H9 (cell line): ENCODE results near the gene MBP. TPM values are rescaled to one million over a fixed set of nuclear protein-coding genes. Genes with fewer than 3 reads are reported as not detected.

Source experiments
- DNase-seq: peaks from one replicate; pipeline ENCODE4 v3.0.0-alpha.2; 2017
- H2AFZ ChIP-seq: one replicate; pipeline ENCODE4 v1.6.1; 2013; ENCODE audit warnings: mild to moderate bottlenecking, low read length, control low read depth, moderate library complexity
- H2AK5ac ChIP-seq: 2 replicates; pipeline ENCODE4 v1.6.1; 2013; ENCODE audit warnings: low read length, control low read depth, mixed read lengths; ENCODE audit not compliant: insufficient read length
- H2BK120ac ChIP-seq: one replicate; pipeline ENCODE4 v1.6.1; 2013; ENCODE audit warnings: low read depth, mild to moderate bottlenecking, low read length, control low read depth, inconsistent platforms; ENCODE audit not compliant: poor library complexity, severe bottlenecking
- H2BK12ac ChIP-seq: 2 replicates; pipeline ENCODE4 v1.6.1; 2013; ENCODE audit warnings: low read length, control low read depth, mixed read lengths, low read depth; ENCODE audit not compliant: insufficient read length
- H2BK15ac ChIP-seq: 2 replicates; pipeline ENCODE4 v1.6.1; 2013; ENCODE audit warnings: low read depth, low read length, control low read depth
- H2BK20ac ChIP-seq: one replicate; pipeline ENCODE4 v1.6.1; 2013; ENCODE audit warnings: low read depth, mild to moderate bottlenecking, low read length, control low read depth, inconsistent platforms; ENCODE audit not compliant: poor library complexity, severe bottlenecking
- H2BK5ac ChIP-seq: 2 replicates; pipeline ENCODE4 v1.6.1; 2013; ENCODE audit warnings: low read length, control low read depth, mixed read lengths; ENCODE audit not compliant: insufficient read length
- H3K14ac ChIP-seq: 2 replicates; pipeline ENCODE4 v1.6.1; 2013; ENCODE audit warnings: low read length, control low read depth; ENCODE audit not compliant: insufficient read depth
- H3K18ac ChIP-seq: 2 replicates; pipeline ENCODE4 v1.6.1; 2013; ENCODE audit warnings: low read depth, mild to moderate bottlenecking, mixed read lengths, low read length, control low read depth; ENCODE audit not compliant: insufficient read length
- H3K23ac ChIP-seq: 2 replicates; pipeline ENCODE4 v1.6.1; 2013; ENCODE audit warnings: low read length, control low read depth, mixed read lengths, low read depth; ENCODE audit not compliant: insufficient read length
- H3K23me2 ChIP-seq: 2 replicates; pipeline ENCODE4 v1.6.1; 2013; ENCODE audit warnings: low read depth, mild to moderate bottlenecking, mixed read lengths, low read length, control low read depth; ENCODE audit not compliant: insufficient read length, poor library complexity, severe bottlenecking
- H3K27ac ChIP-seq: 2 replicates; pipeline ENCODE4 v1.5.1; 2013; ENCODE audit warnings: low read length, control low read depth, mixed read lengths, low read depth; ENCODE audit not compliant: insufficient read length
- H3K27me3 ChIP-seq: 2 replicates; pipeline ENCODE4 v1.6.1; 2013; ENCODE audit warnings: low read length, control low read depth, inconsistent platforms; ENCODE audit not compliant: insufficient read depth
- H3K4ac ChIP-seq: 2 replicates; pipeline ENCODE4 v1.6.1; 2013; ENCODE audit warnings: low read depth, mild to moderate bottlenecking, control low read depth, inconsistent platforms, low read length, moderate library complexity
- H3K4me1 ChIP-seq: 2 replicates; pipeline ENCODE4 v1.6.1; 2013; ENCODE audit warnings: low read length, control low read depth, inconsistent platforms; ENCODE audit not compliant: insufficient read depth
- H3K4me2 ChIP-seq: 2 replicates; pipeline ENCODE4 v1.6.1; 2013; ENCODE audit warnings: low read length, control low read depth, mixed read lengths; ENCODE audit not compliant: insufficient read length, insufficient read depth
- H3K56ac ChIP-seq: 2 replicates; pipeline ENCODE4 v1.6.1; 2013; ENCODE audit warnings: low read depth, mild to moderate bottlenecking, mixed read lengths, low read length, control low read depth; ENCODE audit not compliant: insufficient read length
- H3K79me1 ChIP-seq: 2 replicates; pipeline ENCODE4 v1.6.1; 2013; ENCODE audit warnings: low read depth, mild to moderate bottlenecking, moderate library complexity, low read length, control low read depth, inconsistent platforms; ENCODE audit not compliant: insufficient read depth, poor library complexity, severe bottlenecking
- H3K79me2 ChIP-seq: 2 replicates; pipeline ENCODE4 v1.6.1; 2013; ENCODE audit warnings: low read length, control low read depth, inconsistent platforms; ENCODE audit not compliant: insufficient read depth
- H3K9ac ChIP-seq: 2 replicates; pipeline ENCODE4 v1.6.1; 2013; ENCODE audit warnings: low read length, control low read depth, mixed read lengths; ENCODE audit not compliant: insufficient read length; ENCODE audit errors: extremely low read depth
- H3K9me3 ChIP-seq: one replicate; pipeline ENCODE4 v1.6.1; 2013; ENCODE audit warnings: low read depth, low read length, inconsistent platforms; ENCODE audit not compliant: control insufficient read depth
- H3T11ph ChIP-seq: one replicate; pipeline ENCODE4 v1.6.1; 2013; ENCODE audit warnings: mild to moderate bottlenecking, low read length, control low read depth, inconsistent platforms
- H4K20me1 ChIP-seq: one replicate; pipeline ENCODE4 v1.6.1; 2013; ENCODE audit not compliant: control insufficient read depth, insufficient read length, insufficient read depth
- H4K5ac ChIP-seq: 2 replicates; pipeline ENCODE4 v1.6.1; 2013; ENCODE audit warnings: low read depth, mild to moderate bottlenecking, mixed read lengths, low read length, control low read depth; ENCODE audit not compliant: insufficient read length
- H4K8ac ChIP-seq: replicated peaks from 2 replicates; pipeline ENCODE4 v1.6.1; 2013; ENCODE audit warnings: low read length, control low read depth, mixed read lengths, low read depth; ENCODE audit not compliant: insufficient read length
- H4K91ac ChIP-seq: 2 replicates; pipeline ENCODE4 v1.6.1; 2013; ENCODE audit warnings: low read depth, mild to moderate bottlenecking, moderate library complexity, mixed read lengths, low read length, control low read depth; ENCODE audit not compliant: insufficient read length
- H3K27ac Mint-ChIP-seq, 3 experiments: 2 replicates in 2 of 3; 3 replicates in 1 of 3; pipeline ENCODE4 v1.8.0; 2020 to 2021; ENCODE audit warnings: mixed read lengths in 3 of 3, mild to moderate bottlenecking in 1 of 3, moderate library complexity in 1 of 3
- H3K27me3 Mint-ChIP-seq: 2 replicates; pipeline ENCODE4 v1.8.0; 2021; ENCODE audit warnings: low read depth, mild to moderate bottlenecking, moderate library complexity, mixed read lengths
- H3K36me3 Mint-ChIP-seq, 3 experiments: 2 replicates in 2 of 3; 3 replicates in 1 of 3; pipeline ENCODE4 v1.8.0; 2020 to 2021; ENCODE audit warnings: low read depth in 3 of 3, mixed read lengths in 3 of 3; ENCODE audit not compliant: insufficient read depth in 1 of 3
- H3K4me1 Mint-ChIP-seq, 2 experiments: 2 replicates each; pipeline ENCODE4 v1.8.0; 2020; ENCODE audit warnings: mixed read lengths in 2 of 2
- H3K4me3 Mint-ChIP-seq, 2 experiments: 2 replicates in 1 of 2; 3 replicates in 1 of 2; pipeline ENCODE4 v1.8.0; 2020 to 2021; ENCODE audit warnings: mild to moderate bottlenecking in 2 of 2, mixed read lengths in 2 of 2, moderate library complexity in 1 of 2
- H3K9me3 Mint-ChIP-seq, 2 experiments: 2 replicates in 1 of 2; 3 replicates in 1 of 2; pipeline ENCODE4 v1.8.0; 2020; ENCODE audit warnings: mild to moderate bottlenecking in 2 of 2, mixed read lengths in 2 of 2, moderate library complexity in 1 of 2
- WGBS: extraction: QIAGEN DNeasy Blood & Tissue Kit; methylation state at CpG from one replicate; pipeline ENCODE4 v1.1.7; 2013; ENCODE audit warnings: missing lambda C conversion rate, low lambda C conversion rate, mixed read lengths; ENCODE audit not compliant: insufficient read length; ENCODE audit errors: extremely low coverage; 5-methylcytosine and 5-hydroxymethylcytosine counted together
- total RNA-seq: library from RNA; stranded (reverse); gene quantifications from 2 replicates; pipeline ENCODE4 v1.2.1, GENCODE V29; 2021
- TF ChIP-seq, protein P1 (sequence below): fragments of 200-600 bp; sonication (generic); conservative IDR thresholded peaks from 3 replicates; pipeline ENCODE4 v1.8.0; 2021; ENCODE audit warnings: antibody characterized with exemption, mild to moderate bottlenecking

MBP gene
- total RNA-seq, 1 experiment from 2014 or later, result 8.6 TPM

DNA sequence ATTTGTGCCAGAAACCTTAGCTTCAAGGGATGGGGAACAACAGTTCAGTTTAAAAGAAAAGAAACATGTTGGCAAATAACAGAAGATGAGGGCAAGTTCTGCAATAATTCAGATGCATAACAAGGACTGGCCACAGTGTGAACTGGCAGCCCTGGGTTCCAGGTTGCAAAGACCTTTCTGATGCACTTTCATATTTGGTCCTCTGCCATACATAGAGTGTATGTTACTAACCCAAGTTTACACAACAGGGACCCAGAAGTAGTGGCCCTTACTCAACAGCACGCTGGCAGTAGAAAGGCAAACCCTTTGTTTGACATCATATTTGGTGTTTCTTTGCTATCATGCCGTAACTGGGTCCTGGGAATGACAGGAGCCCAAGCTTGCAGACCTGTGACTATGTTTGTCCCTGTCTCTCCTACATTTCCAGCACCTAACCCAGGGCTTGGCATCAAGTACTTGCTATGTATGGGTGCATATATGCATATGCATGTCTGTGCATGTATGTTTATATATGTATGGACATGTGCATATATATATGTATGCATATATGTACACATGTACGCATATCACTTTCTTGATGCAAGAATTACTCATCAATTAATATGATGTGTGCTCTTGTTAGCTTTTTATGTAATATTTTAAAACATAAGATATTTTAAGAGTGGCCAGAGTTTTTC is 94.3 kb downstream of the MBP start:
- H3K4me1 Mint-ChIP-seq, result no peaks in the 10 kb centered on the region; a peak in 1 of 4 replicates
- no peaks in the 10 kb centered on the region; a peak in 1 of 5 replicates for H3K9me3 Mint-ChIP-seq
- TF ChIP-seq, protein P1, sequence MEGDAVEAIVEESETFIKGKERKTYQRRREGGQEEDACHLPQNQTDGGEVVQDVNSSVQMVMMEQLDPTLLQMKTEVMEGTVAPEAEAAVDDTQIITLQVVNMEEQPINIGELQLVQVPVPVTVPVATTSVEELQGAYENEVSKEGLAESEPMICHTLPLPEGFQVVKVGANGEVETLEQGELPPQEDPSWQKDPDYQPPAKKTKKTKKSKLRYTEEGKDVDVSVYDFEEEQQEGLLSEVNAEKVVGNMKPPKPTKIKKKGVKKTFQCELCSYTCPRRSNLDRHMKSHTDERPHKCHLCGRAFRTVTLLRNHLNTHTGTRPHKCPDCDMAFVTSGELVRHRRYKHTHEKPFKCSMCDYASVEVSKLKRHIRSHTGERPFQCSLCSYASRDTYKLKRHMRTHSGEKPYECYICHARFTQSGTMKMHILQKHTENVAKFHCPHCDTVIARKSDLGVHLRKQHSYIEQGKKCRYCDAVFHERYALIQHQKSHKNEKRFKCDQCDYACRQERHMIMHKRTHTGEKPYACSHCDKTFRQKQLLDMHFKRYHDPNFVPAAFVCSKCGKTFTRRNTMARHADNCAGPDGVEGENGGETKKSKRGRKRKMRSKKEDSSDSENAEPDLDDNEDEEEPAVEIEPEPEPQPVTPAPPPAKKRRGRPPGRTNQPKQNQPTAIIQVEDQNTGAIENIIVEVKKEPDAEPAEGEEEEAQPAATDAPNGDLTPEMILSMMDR, result no peak
- H3K23ac ChIP-seq, result no peak overlapping the region
- H3K14ac ChIP-seq, result no peak overlapping the region
- no peaks in the 10 kb centered on the region for H3K79me1 ChIP-seq
- H2BK20ac ChIP-seq, result no peak overlapping the region
- no peak overlapping the region for H2AK5ac ChIP-seq
- no peaks in the 10 kb centered on the region for H4K20me1 ChIP-seq
- H3K4me2 ChIP-seq, result no peak overlapping the region
- no peaks in the 10 kb centered on the region for H3K23me2 ChIP-seq
- no peak overlapping the region for H2BK15ac ChIP-seq
- no peak overlapping the region for H3K27ac ChIP-seq
- no peak overlapping the region for H3K27ac Mint-ChIP-seq
- no peaks in the 10 kb centered on the region for H3K79me2 ChIP-seq
- H3K27me3 Mint-ChIP-seq, result no peaks in the 10 kb centered on the region; the same call in none of the 2 replicates
- H4K8ac ChIP-seq, result no peak overlapping the region
- H3K4ac ChIP-seq, result no peak overlapping the region
- no peak for DNase-seq
- H4K5ac ChIP-seq, result no peak overlapping the region
- H3K9ac ChIP-seq, result no peak overlapping the region
- no peak overlapping the region for H2BK5ac ChIP-seq
- no peak overlapping the region for H4K91ac ChIP-seq
- H3K4me3 Mint-ChIP-seq, result no peak overlapping the region
- H3K56ac ChIP-seq, result no peak overlapping the region
- H3K4me1 ChIP-seq, result no peaks in the 10 kb centered on the region
- no peak overlapping the region for H3K18ac ChIP-seq
- H3K27me3 ChIP-seq, result no peaks in the 10 kb centered on the region
- no peak overlapping the region for H3T11ph ChIP-seq
- no peaks in the 10 kb centered on the region; a peak in 2 of 7 replicates for H3K36me3 Mint-ChIP-seq
- H2BK12ac ChIP-seq, result no peak overlapping the region
- H3K9me3 ChIP-seq, result no peaks in the 10 kb centered on the region
- H2AFZ ChIP-seq, result no peak overlapping the region
- WGBS, result no CpG with 5 or more reads among the region's 3 CpGs
- H2BK120ac ChIP-seq, result no peak overlapping the region
